Measurements from ENCODE around the gene FRS2.
A peak's percentile ranks its signal among the peaks of the same experiment; 100 is the strongest.

FRS2 gene

DNA sequence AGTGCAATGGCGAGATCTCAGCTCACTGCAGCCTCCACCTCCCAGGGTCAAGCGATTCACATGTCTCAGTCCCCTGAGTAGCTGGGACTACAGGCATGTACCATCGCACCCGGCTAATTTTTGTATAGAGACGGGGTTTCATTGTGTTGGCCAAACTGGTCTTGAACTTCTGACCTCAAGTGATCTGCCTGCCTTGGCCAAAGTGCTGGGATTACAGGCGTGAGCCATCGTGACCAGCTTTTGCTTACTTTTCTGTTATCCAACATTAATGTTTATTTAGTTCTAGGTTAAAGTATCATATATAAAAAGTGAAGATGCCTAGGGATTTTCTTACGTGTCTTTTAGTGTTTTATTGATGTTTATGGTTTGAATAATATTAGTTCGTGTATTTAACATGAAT is 86.2 kb downstream of the FRS2 start:
- TF ChIP-seq, protein P1, sequence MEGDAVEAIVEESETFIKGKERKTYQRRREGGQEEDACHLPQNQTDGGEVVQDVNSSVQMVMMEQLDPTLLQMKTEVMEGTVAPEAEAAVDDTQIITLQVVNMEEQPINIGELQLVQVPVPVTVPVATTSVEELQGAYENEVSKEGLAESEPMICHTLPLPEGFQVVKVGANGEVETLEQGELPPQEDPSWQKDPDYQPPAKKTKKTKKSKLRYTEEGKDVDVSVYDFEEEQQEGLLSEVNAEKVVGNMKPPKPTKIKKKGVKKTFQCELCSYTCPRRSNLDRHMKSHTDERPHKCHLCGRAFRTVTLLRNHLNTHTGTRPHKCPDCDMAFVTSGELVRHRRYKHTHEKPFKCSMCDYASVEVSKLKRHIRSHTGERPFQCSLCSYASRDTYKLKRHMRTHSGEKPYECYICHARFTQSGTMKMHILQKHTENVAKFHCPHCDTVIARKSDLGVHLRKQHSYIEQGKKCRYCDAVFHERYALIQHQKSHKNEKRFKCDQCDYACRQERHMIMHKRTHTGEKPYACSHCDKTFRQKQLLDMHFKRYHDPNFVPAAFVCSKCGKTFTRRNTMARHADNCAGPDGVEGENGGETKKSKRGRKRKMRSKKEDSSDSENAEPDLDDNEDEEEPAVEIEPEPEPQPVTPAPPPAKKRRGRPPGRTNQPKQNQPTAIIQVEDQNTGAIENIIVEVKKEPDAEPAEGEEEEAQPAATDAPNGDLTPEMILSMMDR (conservative IDR thresholded peaks at IDR 0.05; ENCODE audit: low read depth), result no peak
- CTCF ChIA-PET, result interaction anchor here (0.6 kb wide), 1 partner anchor 144 kb away, joined by 3 read pairs; no protein-coding TSS in a partner anchor
- H3K27ac ChIP-seq, result no peak overlapping the region
- POLR2A ChIA-PET (ENCODE audit: low non-redundant PET), result no interaction called here
- no peak for DNase-seq (ENCODE audit: low spot score)

DNA sequence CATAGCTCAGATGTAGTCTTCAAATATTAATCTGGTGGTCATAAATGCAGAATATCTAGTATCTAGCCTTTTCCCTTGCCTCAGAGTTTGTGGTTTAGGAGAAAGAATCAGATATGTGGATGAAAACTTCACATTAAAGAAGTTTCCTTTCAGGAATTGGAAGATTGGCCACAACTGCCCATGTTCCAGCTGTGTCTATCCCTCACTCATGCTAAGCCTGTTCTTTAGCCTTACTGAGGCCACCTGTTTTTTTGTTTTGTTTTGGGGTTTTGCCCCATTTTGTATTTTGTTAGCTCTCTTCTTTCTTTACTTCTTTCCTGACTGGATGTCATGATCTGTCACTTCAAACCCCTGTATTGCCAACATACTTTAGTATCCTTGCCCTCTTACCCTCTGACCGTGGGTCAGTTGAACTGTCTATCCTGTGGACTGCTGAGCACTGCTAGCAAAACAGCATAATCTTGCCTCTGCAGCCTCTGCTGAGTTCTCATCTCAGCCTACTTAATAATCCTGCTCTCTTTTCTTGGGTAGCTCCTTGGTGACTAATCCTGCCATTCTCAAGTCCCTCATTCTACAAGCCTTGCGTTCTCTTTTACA is 93.1 kb downstream of the FRS2 start:
- CTCF ChIA-PET, result interaction anchor here (0.6 to 1.2 kb wide), 3 partner anchors 7 to 272 kb away, joined by 3 to 4 read pairs (median 3); no protein-coding TSS in a partner anchor
- DNase-seq (ENCODE audit: low spot score), result no peak
- POLR2A ChIA-PET (ENCODE audit: low non-redundant PET), result no interaction called here
- H3K27ac ChIP-seq, result no peak overlapping the region
- TF ChIP-seq, protein P1 (conservative IDR thresholded peaks at IDR 0.05; ENCODE audit: low read depth), result no peak

DNA sequence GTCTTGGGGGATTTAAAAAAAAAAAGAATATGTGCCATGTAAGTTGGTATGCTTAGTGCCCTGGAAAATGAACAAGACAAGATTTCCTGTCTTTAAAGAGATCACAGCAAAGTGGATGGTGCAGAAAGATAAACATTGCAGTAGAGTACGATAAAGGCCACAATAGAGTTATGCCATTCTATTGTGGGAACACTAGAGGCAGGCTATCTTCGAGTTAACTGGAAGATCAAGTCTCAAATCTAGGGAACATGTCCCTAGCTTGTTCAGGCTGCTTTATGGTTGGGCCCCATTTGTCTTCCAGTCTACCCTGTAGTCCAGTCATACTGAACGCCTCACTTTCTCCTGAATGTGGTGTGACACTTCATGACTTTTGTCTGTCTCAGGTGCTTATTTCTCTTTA is 96.4 kb downstream of the FRS2 start:
- H3K27ac ChIP-seq, result no peak overlapping the region
- ChIA-PET CTCF (interaction anchor here (0.6 kb wide), 1 partner anchor 139 kb away, joined by 3 read pairs; no protein-coding TSS in a partner anchor), POLR2A (ENCODE audit: low non-redundant PET) (no interaction called here)
- DNase-seq (ENCODE audit: low spot score), result no peak
- TF ChIP-seq, protein P1 (conservative IDR thresholded peaks at IDR 0.05; ENCODE audit: low read depth), result no peak

DNA sequence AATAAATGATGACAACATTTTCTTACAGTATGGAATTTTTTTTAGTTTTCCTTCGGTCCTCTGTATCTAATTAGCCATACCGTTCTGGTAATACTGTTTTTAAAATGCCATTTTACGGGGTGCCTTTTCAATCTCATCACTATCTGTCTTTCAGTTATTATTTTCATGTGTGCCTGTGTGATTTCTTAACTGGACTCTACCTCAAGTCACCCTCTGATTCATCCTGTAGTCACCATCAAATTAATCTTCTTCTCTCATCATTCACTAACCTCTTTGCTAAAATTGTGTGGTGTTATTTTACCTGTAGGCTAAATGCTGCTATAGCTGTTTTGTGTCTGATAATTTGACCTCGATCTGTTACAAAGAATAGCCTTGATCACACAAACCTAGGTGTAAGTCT is 99.0 kb downstream of the FRS2 start:
- POLR2A ChIA-PET (ENCODE audit: low non-redundant PET), result interaction anchor here (1.2 kb wide), 1 partner anchor 99 kb away, joined by 3 read pairs; the partner anchor contains the start of gene FRS2
- DNase-seq (ENCODE audit: low spot score), result peak; percentile 53
- no peak overlapping the region for H3K27ac ChIP-seq
- CTCF ChIA-PET, result interaction anchor here (0.8 to 2.7 kb wide), 3 partner anchors 11 to 180 kb away, joined by 3 to 12 read pairs (median 4); no protein-coding TSS in a partner anchor
- TF ChIP-seq, protein P1 (conservative IDR thresholded peaks at IDR 0.05; ENCODE audit: low read depth), result no peak

DNA sequence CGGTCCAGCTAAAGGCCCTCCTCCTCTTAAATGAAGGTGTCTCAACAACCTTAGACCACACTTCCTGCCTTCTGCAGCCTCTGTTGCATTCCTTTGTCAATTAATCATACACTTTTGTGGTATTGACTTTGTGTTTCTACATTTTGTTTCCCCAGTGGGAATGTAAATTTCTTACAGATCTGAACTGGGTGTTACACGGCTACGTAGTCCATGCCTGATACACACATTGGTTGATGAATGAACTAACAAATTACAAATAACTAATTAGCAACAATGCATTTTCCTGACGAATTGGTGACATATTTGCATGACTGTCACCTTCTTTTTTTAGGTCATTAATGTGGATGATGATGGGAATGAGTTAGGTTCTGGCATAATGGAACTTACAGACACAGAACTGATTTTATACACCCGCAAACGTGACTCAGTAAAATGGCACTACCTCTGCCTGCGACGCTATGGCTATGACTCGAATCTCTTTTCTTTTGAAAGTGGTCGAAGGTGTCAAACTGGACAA is 99.9 kb downstream of the FRS2 start:
- TF ChIP-seq, protein P1 (conservative IDR thresholded peaks at IDR 0.05; ENCODE audit: low read depth), result no peak
- POLR2A ChIA-PET (ENCODE audit: low non-redundant PET), result interaction anchor here (1.2 kb wide), 1 partner anchor 100 kb away, joined by 3 read pairs; the partner anchor contains the start of gene FRS2
- CTCF ChIA-PET, result interaction anchor here (0.6 to 2.7 kb wide), 6 partner anchors 8 to 1007 kb away, joined by 3 to 16 read pairs (median 4); partner anchors contain the start of gene FRS2
- peak; percentile 46 for DNase-seq (ENCODE audit: low spot score)
- no peak overlapping the region for H3K27ac ChIP-seq

DNA sequence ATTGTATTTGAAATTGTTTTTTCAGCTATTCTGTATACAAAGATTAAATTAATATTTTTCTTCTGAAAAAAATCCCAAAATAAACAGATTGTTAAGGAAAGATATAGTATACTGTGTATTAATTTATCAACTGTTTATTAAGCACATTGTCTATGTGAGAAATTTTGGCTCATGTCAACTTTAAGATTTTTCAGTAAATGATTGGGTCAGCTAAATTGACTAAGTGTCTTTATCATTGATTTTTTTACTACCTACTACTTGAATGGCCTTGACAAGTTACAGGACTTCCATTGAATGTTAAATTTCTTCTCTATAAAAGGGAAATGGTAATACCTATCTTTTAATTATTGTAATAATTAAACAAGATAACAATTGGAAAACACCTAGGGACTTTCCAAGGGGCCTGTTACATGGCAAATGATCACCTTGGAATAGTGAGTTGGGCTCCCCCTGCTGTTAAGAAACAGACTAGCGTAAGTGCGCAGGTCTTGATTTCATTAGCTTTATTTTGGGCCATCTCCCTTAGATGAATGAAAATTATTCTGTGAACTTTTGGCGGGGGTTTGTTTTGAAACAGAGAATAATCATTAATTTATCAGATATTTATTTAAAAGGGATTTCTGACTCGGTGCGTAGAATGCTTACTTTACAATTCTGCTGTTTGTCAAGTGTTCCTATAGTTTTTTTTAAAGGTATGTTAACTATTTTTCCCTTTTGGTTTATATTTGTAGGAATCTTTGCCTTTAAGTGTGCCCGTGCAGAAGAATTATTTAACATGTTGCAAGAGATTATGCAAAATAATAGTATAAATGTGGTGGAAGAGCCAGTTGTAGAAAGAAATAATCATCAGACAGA is 100.6 kb downstream of the FRS2 start:
- ChIA-PET POLR2A (ENCODE audit: low non-redundant PET) (no interaction called here), CTCF (interaction anchor here (0.6 to 2.7 kb wide), 12 partner anchors 8 to 1129 kb away, joined by 3 to 16 read pairs (median 4); partner anchors contain the start of genes FRS2 and LRRC10)
- no peak overlapping the region for H3K27ac ChIP-seq
- TF ChIP-seq, protein P1 (conservative IDR thresholded peaks at IDR 0.05; ENCODE audit: low read depth), result peak; percentile 82
- DNase-seq (ENCODE audit: low spot score), result peak; percentile 52

Data from RWPE1 (cell line).